ENCODE data around the gene RAB40A.

DNA sequence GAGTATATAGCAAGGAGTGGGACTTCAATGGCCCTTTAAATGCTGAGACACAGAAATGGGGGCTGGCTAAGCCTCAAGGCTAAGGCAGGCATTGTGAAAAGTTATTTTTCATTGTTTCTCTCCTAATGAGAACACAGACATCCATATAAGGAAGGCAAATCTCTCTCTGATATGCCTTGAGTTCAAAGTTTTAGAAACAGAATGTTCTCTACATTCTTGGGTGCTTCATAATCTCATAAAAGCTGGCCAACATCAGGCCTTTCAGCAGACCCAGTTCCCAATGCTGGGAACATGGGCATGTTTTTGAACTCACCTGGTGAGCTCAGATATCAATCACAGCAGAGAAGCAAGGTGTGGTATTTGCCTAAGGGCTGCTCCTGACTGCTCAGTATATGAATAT lies 19.4 kb upstream of the RAB40A start:
- TF ChIP-seq, protein P1, sequence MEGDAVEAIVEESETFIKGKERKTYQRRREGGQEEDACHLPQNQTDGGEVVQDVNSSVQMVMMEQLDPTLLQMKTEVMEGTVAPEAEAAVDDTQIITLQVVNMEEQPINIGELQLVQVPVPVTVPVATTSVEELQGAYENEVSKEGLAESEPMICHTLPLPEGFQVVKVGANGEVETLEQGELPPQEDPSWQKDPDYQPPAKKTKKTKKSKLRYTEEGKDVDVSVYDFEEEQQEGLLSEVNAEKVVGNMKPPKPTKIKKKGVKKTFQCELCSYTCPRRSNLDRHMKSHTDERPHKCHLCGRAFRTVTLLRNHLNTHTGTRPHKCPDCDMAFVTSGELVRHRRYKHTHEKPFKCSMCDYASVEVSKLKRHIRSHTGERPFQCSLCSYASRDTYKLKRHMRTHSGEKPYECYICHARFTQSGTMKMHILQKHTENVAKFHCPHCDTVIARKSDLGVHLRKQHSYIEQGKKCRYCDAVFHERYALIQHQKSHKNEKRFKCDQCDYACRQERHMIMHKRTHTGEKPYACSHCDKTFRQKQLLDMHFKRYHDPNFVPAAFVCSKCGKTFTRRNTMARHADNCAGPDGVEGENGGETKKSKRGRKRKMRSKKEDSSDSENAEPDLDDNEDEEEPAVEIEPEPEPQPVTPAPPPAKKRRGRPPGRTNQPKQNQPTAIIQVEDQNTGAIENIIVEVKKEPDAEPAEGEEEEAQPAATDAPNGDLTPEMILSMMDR (IDR thresholded peaks at IDR 0.05; ENCODE audit: insufficient read depth, low read length, poor library complexity, severe bottlenecking): no peak
- no peak for TF ChIP-seq EZH2phosphoT487 (conservative IDR thresholded peaks at IDR 0.05; ENCODE audit: low read length)
